NK-92 treated with Interleukin-12 subunit alpha and Interleukin-12 subunit beta, amount 100 ng/mL, for 24 hours (cell line): ENCODE measurements around the gene AP2M1.
"Not testable (repeated sequence)": the region's sequence is repeated elsewhere in the genome, so short reads cannot be mapped to it uniquely, and the experiment has no call there.

Experiments used
- DNase-seq: peaks from one replicate; lab custom pipeline; 2025; lab: John Stamatoyannopoulos, UW

Gene AP2M1

GRCh38 chr3:184174646-184175492 lies at the start of gene AP2M1:
AP2M1 (plus strand) TSS chr3:184174855; CDS start chr3:184176994, 2,139 bp downstream.
- peak; percentile 96 for DNase-seq

- DNase-seq = no peak
Measured at GRCh38 chr3:184126006-184126405, 48.6 kb upstream of the AP2M1 start.

- no peak for DNase-seq
Measured at GRCh38 chr3:184129012-184129411, 45.6 kb upstream of the AP2M1 start.

- no peak for DNase-seq
Measured at GRCh38 chr3:184132945-184133344, 41.7 kb upstream of the AP2M1 start.

- DNase-seq = peak; percentile 64
Measured at GRCh38 chr3:184133840-184134745, 40.6 kb upstream of the AP2M1 start.

GRCh38 chr3:184134746-184135148 lies 39.9 kb upstream of the AP2M1 start:
- DNase-seq = no peak

- DNase-seq = peak; percentile 89
Measured at GRCh38 chr3:184135149-184135910, 39.3 kb upstream of the AP2M1 start, which contains the start of gene EIF2B5. EIF2B5 (plus strand) TSS chr3:184135358; CDS start chr3:184135386, 28 bp downstream.

- DNase-seq = no peak
Measured at GRCh38 chr3:184135911-184136260, 38.8 kb upstream of the AP2M1 start.

- DNase-seq = no peak
Measured at GRCh38 chr3:184140436-184140835, 34.2 kb upstream of the AP2M1 start.

- no peak for DNase-seq
Measured at GRCh38 chr3:184142199-184142598, 32.5 kb upstream of the AP2M1 start.

- no peak for DNase-seq
Measured at GRCh38 chr3:184143327-184143726, 31.3 kb upstream of the AP2M1 start.

GRCh38 chr3:184144505-184144904 lies 30.1 kb upstream of the AP2M1 start:
- no peak for DNase-seq

GRCh38 chr3:184145111-184145524 lies 29.5 kb upstream of the AP2M1 start:
- no peak for DNase-seq

GRCh38 chr3:184145751-184146270 lies 28.8 kb upstream of the AP2M1 start:
- DNase-seq = no peak

- DNase-seq = no peak
Measured at GRCh38 chr3:184148076-184148475, 26.6 kb upstream of the AP2M1 start.

GRCh38 chr3:184149123-184149522 lies 25.5 kb upstream of the AP2M1 start:
- DNase-seq = no peak

- not testable (repeated sequence) for DNase-seq
Measured at GRCh38 chr3:184149770-184150169, 24.9 kb upstream of the AP2M1 start.

GRCh38 chr3:184154885-184155643 lies 19.6 kb upstream of the AP2M1 start, which contains the start of gene DVL3:
DVL3 (plus strand) TSS chr3:184155377; CDS start chr3:184155636, 259 bp downstream.
- DNase-seq = peak; percentile 53

- peak; percentile 25 for DNase-seq
Measured at GRCh38 chr3:184155644-184156521, 18.8 kb upstream of the AP2M1 start.

GRCh38 chr3:184156522-184156955 lies 18.1 kb upstream of the AP2M1 start:
- no peak for DNase-seq
